HUES6 (cell line): ENCODE measurements around the gene KCNN2.
A peak's percentile ranks its signal among the peaks of the same experiment; 100 is the strongest.

Experiments used
- H3K27ac ChIP-seq: 2 replicates; pipeline ENCODE4 v1.7.0; 2013; ENCODE audit warnings: low read depth, mild to moderate bottlenecking, low read length, inconsistent platforms
- H3K27me3 ChIP-seq: 2 replicates; pipeline ENCODE4 v1.6.1; 2013; ENCODE audit warnings: low read length; ENCODE audit not compliant: control insufficient read depth, insufficient read depth
- H3K36me3 ChIP-seq: 2 replicates; pipeline ENCODE4 v1.6.1; 2013; ENCODE audit warnings: low read length; ENCODE audit not compliant: control insufficient read depth, insufficient read depth
- H3K4me1 ChIP-seq: 2 replicates; pipeline ENCODE4 v1.6.1; 2013; ENCODE audit warnings: low read length; ENCODE audit not compliant: control insufficient read depth, insufficient read depth
- H3K4me3 ChIP-seq: 2 replicates; pipeline ENCODE4 v1.5.1; 2013; ENCODE audit warnings: low read depth, low read length
- H3K9ac ChIP-seq: one replicate; pipeline ENCODE4 v1.6.1; 2013; ENCODE audit warnings: mild to moderate bottlenecking, low read length
- H3K9me3 ChIP-seq: 2 replicates; pipeline ENCODE4 v1.6.1; 2013; ENCODE audit warnings: low read depth, low read length; ENCODE audit not compliant: control insufficient read depth, insufficient read depth

Gene KCNN2

GRCh38 chr5:114361724-114362196 lies at the start of gene KCNN2:
Gene KCNN2 (plus strand): TSS chr5:114362070. CDS start chr5:114362140, 70 bp downstream.
- peaks cover 2% of the 10 kb centered on the region; the same call in 1 of the 2 replicates for H3K36me3 ChIP-seq
- H3K9ac ChIP-seq = peak within 1 kb of the TSS; percentile 86
- no peaks in the 10 kb centered on the region for H3K9me3 ChIP-seq
- H3K4me1 ChIP-seq = peaks cover 5% of the 10 kb centered on the region
- H3K4me3 ChIP-seq = peak within 1 kb of the TSS; percentile 96
- H3K27ac ChIP-seq = peak within 1 kb of the TSS; percentile 85
- H3K27me3 ChIP-seq = peaks cover 26% of the 10 kb centered on the region

- Histone ChIP-seq H3K9me3 (no peaks in the 10 kb centered on the region), H3K9ac (no peak overlapping the region), H3K36me3 (no peaks in the 10 kb centered on the region), H3K27me3 (no peaks in the 10 kb centered on the region), H3K4me1 (peaks cover 24% of the 10 kb centered on the region), H3K27ac (no peak overlapping the region), H3K4me3 (no peak overlapping the region)
Observed at GRCh38 chr5:114312658-114313057, 49.2 kb upstream of the KCNN2 start.

- H3K36me3 ChIP-seq = no peaks in the 10 kb centered on the region
- no peak overlapping the region for H3K9ac ChIP-seq
- H3K27me3 ChIP-seq = no peaks in the 10 kb centered on the region
- no peaks in the 10 kb centered on the region for H3K9me3 ChIP-seq
- H3K4me3 ChIP-seq = no peak overlapping the region
- H3K27ac ChIP-seq = no peak overlapping the region
- H3K4me1 ChIP-seq = peaks cover 15% of the 10 kb centered on the region
Observed at GRCh38 chr5:114314061-114314460, 47.8 kb upstream of the KCNN2 start.

GRCh38 chr5:114316167-114316566 lies 45.7 kb upstream of the KCNN2 start:
- Histone ChIP-seq H3K9ac (no peak overlapping the region), H3K9me3 (no peaks in the 10 kb centered on the region)

GRCh38 chr5:114317751-114318150 lies 44.1 kb upstream of the KCNN2 start:
- H3K27me3 ChIP-seq = no peaks in the 10 kb centered on the region

More at GRCh38 chr5:114316167-114316566, 45.7 kb upstream of the KCNN2 start:
- Histone ChIP-seq H3K4me1 (peaks cover 15% of the 10 kb centered on the region), H3K4me3 (no peak overlapping the region), H3K27me3 (no peaks in the 10 kb centered on the region), H3K36me3 (no peaks in the 10 kb centered on the region), H3K27ac (no peak overlapping the region)

GRCh38 chr5:114319236-114319635 lies 42.6 kb upstream of the KCNN2 start:
- Histone ChIP-seq H3K27me3 (no peaks in the 10 kb centered on the region), H3K27ac (no peak overlapping the region), H3K9me3 (0 out of 2 replicates have a peak, but pooled peaks cover under 1% of the 10 kb centered on the region), H3K4me1 (0 out of 2 replicates have a peak, but pooled peaks cover 3% of the 10 kb centered on the region), H3K9ac (no peak overlapping the region), H3K4me3 (no peak overlapping the region), H3K36me3 (no peaks in the 10 kb centered on the region)

More at GRCh38 chr5:114317751-114318150, 44.1 kb upstream of the KCNN2 start:
- no peak overlapping the region for H3K9ac ChIP-seq
- H3K27ac ChIP-seq = no peak overlapping the region
- H3K4me3 ChIP-seq = no peak overlapping the region
- no peaks in the 10 kb centered on the region for H3K36me3 ChIP-seq
- H3K4me1 ChIP-seq = peaks cover 4% of the 10 kb centered on the region; the same call in 1 of the 2 replicates
- no peaks in the 10 kb centered on the region for H3K9me3 ChIP-seq

GRCh38 chr5:114319821-114320220 lies 42.0 kb upstream of the KCNN2 start:
- Histone ChIP-seq H3K9me3 (0 out of 2 replicates have a peak, but pooled peaks cover 7% of the 10 kb centered on the region), H3K27me3 (no peaks in the 10 kb centered on the region), H3K4me3 (no peak overlapping the region), H3K36me3 (no peaks in the 10 kb centered on the region), H3K9ac (no peak overlapping the region), H3K4me1 (0 out of 2 replicates have a peak, but pooled peaks cover 3% of the 10 kb centered on the region), H3K27ac (no peak overlapping the region)

GRCh38 chr5:114324282-114324681 lies 37.6 kb upstream of the KCNN2 start:
- Histone ChIP-seq H3K4me1 (no peaks in the 10 kb centered on the region), H3K27ac (no peak overlapping the region), H3K36me3 (no peaks in the 10 kb centered on the region), H3K4me3 (no peak overlapping the region), H3K27me3 (no peaks in the 10 kb centered on the region), H3K9me3 (0 out of 2 replicates have a peak, but pooled peaks cover 8% of the 10 kb centered on the region), H3K9ac (no peak overlapping the region)

GRCh38 chr5:114325541-114325940 lies 36.3 kb upstream of the KCNN2 start:
- 0 out of 2 replicates have a peak, but pooled peaks cover 8% of the 10 kb centered on the region for H3K9me3 ChIP-seq
- no peak overlapping the region for H3K27ac ChIP-seq
- H3K4me3 ChIP-seq = no peak overlapping the region
- H3K27me3 ChIP-seq = no peaks in the 10 kb centered on the region
- H3K36me3 ChIP-seq = no peaks in the 10 kb centered on the region
- H3K9ac ChIP-seq = no peak overlapping the region
- H3K4me1 ChIP-seq = no peaks in the 10 kb centered on the region

GRCh38 chr5:114327474-114327873 lies 34.4 kb upstream of the KCNN2 start:
- no peaks in the 10 kb centered on the region for H3K27me3 ChIP-seq
- H3K4me1 ChIP-seq = no peaks in the 10 kb centered on the region
- no peak overlapping the region for H3K4me3 ChIP-seq
- no peaks in the 10 kb centered on the region for H3K36me3 ChIP-seq
- H3K9ac ChIP-seq = no peak overlapping the region
- 0 out of 2 replicates have a peak, but pooled peaks cover 8% of the 10 kb centered on the region for H3K9me3 ChIP-seq
- H3K27ac ChIP-seq = no peak overlapping the region

GRCh38 chr5:114327987-114328386 lies 33.9 kb upstream of the KCNN2 start:
- 0 out of 2 replicates have a peak, but pooled peaks cover 8% of the 10 kb centered on the region for H3K9me3 ChIP-seq
- H3K9ac ChIP-seq = no peak overlapping the region
- H3K4me1 ChIP-seq = no peaks in the 10 kb centered on the region
- H3K27ac ChIP-seq = no peak overlapping the region
- H3K36me3 ChIP-seq = no peaks in the 10 kb centered on the region
- H3K27me3 ChIP-seq = no peaks in the 10 kb centered on the region
- no peak overlapping the region for H3K4me3 ChIP-seq
